Measurements from ENCODE around the gene POLR3K.

POLR3K gene

GRCh38 chr16:79151-80054 is 26.0 kb upstream of the POLR3K start:
- DNase-seq, result peak in 1 of 58 donors; percentile 8

GRCh38 chr16:78444-79150 is 25.2 kb upstream of the POLR3K start:
- DNase-seq, result peak in 6 of 58 donors; percentile 7 to 59 (median 38)

- peak in 57 of 58 donors; percentile 23 to 88 (median 75) for DNase-seq
These were observed 24.5 kb upstream of the POLR3K start, which contains the start of gene MPG for GRCh38 chr16:77807-78443. Gene MPG (plus strand): TSS chr16:78225. CDS start chr16:78310, 85 bp downstream.

- DNase-seq, result peak in 17 of 58 donors; percentile 36 to 66 (median 54)
These were observed 23.9 kb upstream of the POLR3K start for GRCh38 chr16:77273-77806.

- DNase-seq, result peak in 14 of 58 donors; percentile 16 to 73 (median 28)
These were observed 23.3 kb upstream of the POLR3K start for GRCh38 chr16:76535-77272.

- DNase-seq, result peak in 2 of 58 donors; percentile 27 to 31
These were observed 22.4 kb upstream of the POLR3K start for GRCh38 chr16:75580-76501.

GRCh38 chr16:74747-75334 is 21.4 kb upstream of the POLR3K start:
- DNase-seq, result no peak

GRCh38 chr16:74051-74746 is 20.8 kb upstream of the POLR3K start:
- peak in 7 of 58 donors; percentile 29 to 47 (median 38) for DNase-seq

GRCh38 chr16:72561-73548 is 19.4 kb upstream of the POLR3K start, which contains the start of gene RHBDF1:
Gene RHBDF1 (minus strand): TSS chr16:72631. CDS start chr16:65015, 7,616 bp downstream.
- DNase-seq, result peak in 3 of 58 donors; percentile 15 to 46 (median 30)

GRCh38 chr16:71540-72401 is 18.4 kb upstream of the POLR3K start:
- peak in 12 of 58 donors; percentile 19 to 60 (median 38) for DNase-seq

- DNase-seq, result no peak
These were observed 17.8 kb upstream of the POLR3K start for GRCh38 chr16:71210-71539.

- no peak for DNase-seq
These were observed 15.8 kb upstream of the POLR3K start for GRCh38 chr16:69181-69580.

- peak in 15 of 58 donors; percentile 20 to 75 (median 37) for DNase-seq
These were observed 14.7 kb upstream of the POLR3K start for GRCh38 chr16:67884-68789.

- peak in 13 of 58 donors; percentile 21 to 53 (median 30) for DNase-seq
These were observed 13.9 kb upstream of the POLR3K start for GRCh38 chr16:67183-67791.
